Mesothelial cell of epicardium (in vitro differentiated cells): ENCODE data around the gene HERPUD2. TPM values are rescaled to one million over a fixed set of nuclear protein-coding genes. Genes with fewer than 3 reads are reported as not detected.

ENCODE experiments used
- DNase-seq, 2 experiments: peaks; one replicate each; pipeline ENCODE4 v3.0.0; 2021; ENCODE audit warnings: low spot score in 2 of 2; ENCODE audit not compliant: unreplicated experiment in 2 of 2
- H3K27ac Mint-ChIP-seq: 2 replicates; pipeline ENCODE4 v1.8.0; 2021; ENCODE audit warnings: mixed read lengths
- H3K27me3 Mint-ChIP-seq: 2 replicates; pipeline ENCODE4 v1.8.0; 2021; ENCODE audit warnings: low read depth, mixed read lengths
- H3K36me3 Mint-ChIP-seq: 2 replicates; pipeline ENCODE4 v1.8.0; 2021; ENCODE audit warnings: mixed read lengths
- H3K4me1 Mint-ChIP-seq: 2 replicates; pipeline ENCODE4 v1.8.0; 2021; ENCODE audit warnings: mixed read lengths
- H3K4me3 Mint-ChIP-seq: 2 replicates; pipeline ENCODE4 v1.8.0; 2021; ENCODE audit warnings: mild to moderate bottlenecking, moderate library complexity, mixed read lengths
- H3K9me3 Mint-ChIP-seq: 2 replicates; pipeline ENCODE4 v1.8.0; 2021; ENCODE audit warnings: mixed read lengths
- CTCF ChIP-seq: fragments of 200-600 bp; sonication (generic); IDR thresholded peaks from one replicate; pipeline ENCODE4 v1.5.0; 2021; ENCODE audit warnings: antibody characterized with exemption; ENCODE audit not compliant: unreplicated experiment
- total RNA-seq: library from RNA; stranded (reverse); gene quantifications from 3 replicates; pipeline ENCODE4 v1.2.1, GENCODE V29; 2021

The HERPUD2 gene
- total RNA-seq, 1 donor from 2014 or later = 32.4 TPM

- H3K27ac Mint-ChIP-seq = no peak overlapping the region
- no peak for DNase-seq
- no peaks in the 10 kb centered on the region for H3K9me3 Mint-ChIP-seq
- TF ChIP-seq CTCF = no peak
- H3K27me3 Mint-ChIP-seq = no peaks in the 10 kb centered on the region
- H3K4me1 Mint-ChIP-seq = peaks cover 18% of the 10 kb centered on the region
- no peak overlapping the region for H3K4me3 Mint-ChIP-seq
- no peaks in the 10 kb centered on the region for H3K36me3 Mint-ChIP-seq
Observed at GRCh38 chr7:35725280-35725680, 30.3 kb upstream of the HERPUD2 start.

GRCh38 chr7:35723011-35723410, 28.1 kb upstream of the HERPUD2 start:
- Mint-ChIP-seq H3K27ac (no peak overlapping the region), H3K4me1 (no peaks in the 10 kb centered on the region), H3K4me3 (no peak overlapping the region), H3K27me3 (no peaks in the 10 kb centered on the region), H3K9me3 (no peaks in the 10 kb centered on the region), H3K36me3 (no peaks in the 10 kb centered on the region)
- no peak for TF ChIP-seq CTCF
- no peak for DNase-seq

- Mint-ChIP-seq H3K36me3 (no peaks in the 10 kb centered on the region), H3K9me3 (no peaks in the 10 kb centered on the region), H3K4me3 (no peak overlapping the region), H3K4me1 (no peaks in the 10 kb centered on the region), H3K27ac (no peak overlapping the region), H3K27me3 (no peaks in the 10 kb centered on the region)
- no peak for TF ChIP-seq CTCF
- no peak for DNase-seq
Observed at GRCh38 chr7:35722054-35722849, 27.3 kb upstream of the HERPUD2 start.

- Mint-ChIP-seq H3K36me3 (no peaks in the 10 kb centered on the region), H3K27ac (no peak overlapping the region), H3K9me3 (no peaks in the 10 kb centered on the region), H3K4me1 (peaks cover 8% of the 10 kb centered on the region), H3K4me3 (no peak overlapping the region), H3K27me3 (no peaks in the 10 kb centered on the region)
- no peak for DNase-seq
- no peak for TF ChIP-seq CTCF
Observed at GRCh38 chr7:35721288-35721687, 26.4 kb upstream of the HERPUD2 start.

GRCh38 chr7:35720849-35721248, 25.9 kb upstream of the HERPUD2 start:
- no peak for DNase-seq
- Mint-ChIP-seq H3K27me3 (no peaks in the 10 kb centered on the region), H3K36me3 (no peaks in the 10 kb centered on the region), H3K9me3 (no peaks in the 10 kb centered on the region), H3K27ac (no peak overlapping the region), H3K4me1 (peaks cover 12% of the 10 kb centered on the region), H3K4me3 (no peak overlapping the region)
- TF ChIP-seq CTCF = no peak

DNA sequence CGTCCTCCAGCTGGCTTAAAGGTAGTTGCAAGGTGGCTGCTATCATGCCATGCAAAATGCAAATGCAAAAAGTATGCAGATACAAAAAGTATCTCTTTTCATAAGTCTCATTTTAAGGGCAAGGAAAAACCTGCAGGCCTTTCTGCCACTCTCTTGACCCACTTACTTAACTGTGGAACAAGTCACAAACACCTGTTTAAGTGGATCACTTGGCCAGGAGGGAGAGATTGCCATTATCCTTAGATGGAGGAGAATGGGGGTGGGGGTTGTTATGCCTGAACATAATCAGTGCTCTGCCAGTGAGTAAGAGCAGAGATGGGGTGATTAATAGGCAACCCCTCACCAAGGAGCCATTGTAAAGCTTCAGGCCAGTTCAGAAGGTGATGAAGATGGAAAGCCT, 25.1 kb upstream of the HERPUD2 start:
- no peak overlapping the region for H3K27ac Mint-ChIP-seq
- no peak overlapping the region for H3K4me3 Mint-ChIP-seq
- no peaks in the 10 kb centered on the region for H3K36me3 Mint-ChIP-seq
- no peaks in the 10 kb centered on the region for H3K9me3 Mint-ChIP-seq
- no peak for TF ChIP-seq CTCF
- DNase-seq = no peak
- H3K4me1 Mint-ChIP-seq = peaks cover 13% of the 10 kb centered on the region
- H3K27me3 Mint-ChIP-seq = no peaks in the 10 kb centered on the region
